DND-41 (cell line): Measurements from ENCODE around the gene REV3L.

ENCODE experiments used
- CTCF ChIP-seq: IDR thresholded peaks from 2 replicates; pipeline ENCODE4 v1.5.1; 2012; ENCODE audit warnings: borderline replicate concordance, low read length, moderate library complexity, mild to moderate bottlenecking; ENCODE audit not compliant: poor library complexity, severe bottlenecking; ENCODE audit errors: extremely low read depth
- EZH2 ChIP-seq: IDR thresholded peaks from 3 replicates; pipeline ENCODE4 v1.6.1; 2012; ENCODE audit warnings: borderline replicate concordance, low read depth, mild to moderate bottlenecking, moderate library complexity, low read length, inconsistent platforms; ENCODE audit not compliant: severe bottlenecking

- TF ChIP-seq CTCF (no peak), EZH2 (no peak)
These were observed 34.9 kb upstream of the REV3L start for GRCh38 chr6:111517965-111518364.
